ENCODE measurements around the gene RPAP2.
"Not testable (repeated sequence)": the region's sequence is repeated elsewhere in the genome, so short reads cannot be mapped to it uniquely, and the experiment has no call there.

The RPAP2 gene

DNA sequence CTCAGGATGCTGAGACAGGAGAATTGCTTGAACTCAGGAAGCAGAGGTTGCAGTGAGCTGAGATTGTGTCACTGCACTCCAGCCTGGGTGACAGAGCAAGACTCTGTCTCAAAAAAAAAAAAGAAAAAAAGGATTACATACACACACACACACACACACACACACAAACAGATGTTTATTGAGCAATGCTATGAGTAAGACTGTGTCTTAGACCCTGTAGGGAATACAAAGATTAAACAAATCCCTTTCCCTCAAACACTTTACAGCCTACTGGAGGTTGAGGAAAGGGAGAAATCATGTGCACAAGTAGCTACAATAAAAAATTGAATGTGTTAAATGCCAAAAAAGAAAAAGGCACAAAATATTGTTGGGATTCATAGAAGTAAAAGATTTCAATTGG is 58.1 kb downstream of the RPAP2 start:
- no peaks in the 10 kb centered on the region for H3K27me3 ChIP-seq
- no peaks in the 10 kb centered on the region for H3K4me1 ChIP-seq (ENCODE audit: control insufficient read depth in 1 of 2, insufficient read depth in 1 of 2, low read depth in 1 of 2, low read length in 1 of 2)
- H3K27ac ChIP-seq: no peak overlapping the region
- H3K4me3 ChIP-seq (ENCODE audit: low read depth in 1 of 2, low read length in 1 of 2): no peak overlapping the region
- H3K36me3 ChIP-seq: peaks cover 1% of the 10 kb centered on the region
- TF ChIP-seq, protein P1, sequence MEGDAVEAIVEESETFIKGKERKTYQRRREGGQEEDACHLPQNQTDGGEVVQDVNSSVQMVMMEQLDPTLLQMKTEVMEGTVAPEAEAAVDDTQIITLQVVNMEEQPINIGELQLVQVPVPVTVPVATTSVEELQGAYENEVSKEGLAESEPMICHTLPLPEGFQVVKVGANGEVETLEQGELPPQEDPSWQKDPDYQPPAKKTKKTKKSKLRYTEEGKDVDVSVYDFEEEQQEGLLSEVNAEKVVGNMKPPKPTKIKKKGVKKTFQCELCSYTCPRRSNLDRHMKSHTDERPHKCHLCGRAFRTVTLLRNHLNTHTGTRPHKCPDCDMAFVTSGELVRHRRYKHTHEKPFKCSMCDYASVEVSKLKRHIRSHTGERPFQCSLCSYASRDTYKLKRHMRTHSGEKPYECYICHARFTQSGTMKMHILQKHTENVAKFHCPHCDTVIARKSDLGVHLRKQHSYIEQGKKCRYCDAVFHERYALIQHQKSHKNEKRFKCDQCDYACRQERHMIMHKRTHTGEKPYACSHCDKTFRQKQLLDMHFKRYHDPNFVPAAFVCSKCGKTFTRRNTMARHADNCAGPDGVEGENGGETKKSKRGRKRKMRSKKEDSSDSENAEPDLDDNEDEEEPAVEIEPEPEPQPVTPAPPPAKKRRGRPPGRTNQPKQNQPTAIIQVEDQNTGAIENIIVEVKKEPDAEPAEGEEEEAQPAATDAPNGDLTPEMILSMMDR (IDR thresholded peaks at IDR 0.05): no peak
- H3K9me3 ChIP-seq: no peaks in the 10 kb centered on the region

DNA sequence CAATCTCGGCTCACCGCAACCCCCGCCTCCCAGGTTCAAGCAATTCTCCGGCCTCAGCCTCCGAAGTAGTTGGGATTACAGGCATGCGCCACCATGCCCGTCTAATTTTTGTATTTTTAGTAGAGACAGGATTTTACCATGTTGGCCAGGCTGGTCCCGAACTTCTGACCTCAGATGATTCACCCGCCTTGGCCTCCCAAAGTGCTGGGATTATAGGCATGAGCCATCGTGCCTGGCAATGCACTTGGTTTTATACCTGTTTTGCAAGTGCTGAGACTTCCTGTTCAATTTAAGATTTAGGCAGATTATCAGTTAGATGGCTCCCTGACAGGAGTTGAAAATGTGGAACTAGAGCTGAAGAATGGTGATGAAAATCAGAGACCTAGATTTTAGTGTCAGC is 60.5 kb downstream of the RPAP2 start:
- H3K27me3 ChIP-seq; H3K36me3 ChIP-seq; H3K27ac ChIP-seq; H3K9me3 ChIP-seq; H3K4me1 ChIP-seq (ENCODE audit: control insufficient read depth in 1 of 2, insufficient read depth in 1 of 2, low read depth in 1 of 2, low read length in 1 of 2); H3K4me3 ChIP-seq (ENCODE audit: low read depth in 1 of 2, low read length in 1 of 2): not testable (repeated sequence)

DNA sequence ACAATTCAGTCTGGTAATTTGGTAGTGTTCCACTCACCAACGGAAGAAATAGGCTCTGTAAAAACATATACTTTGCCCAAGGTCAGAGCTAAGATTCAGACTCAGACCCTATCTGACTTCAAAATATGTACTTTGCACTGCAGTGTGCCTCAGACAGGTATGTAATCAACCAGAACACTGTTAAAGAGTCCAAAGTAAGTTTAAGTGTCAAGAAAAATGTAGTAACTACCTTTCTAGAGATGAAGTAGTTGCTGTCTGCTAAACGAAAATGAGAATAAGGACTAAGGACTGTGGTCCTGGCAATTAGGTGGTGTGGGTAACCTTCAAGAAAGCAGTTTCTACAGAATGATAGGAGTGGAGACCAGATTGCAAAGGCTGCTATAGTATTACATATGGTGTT is 61.1 kb downstream of the RPAP2 start:
- TF ChIP-seq, protein P1 (IDR thresholded peaks at IDR 0.05): no peak
- Histone ChIP-seq H3K4me1 (ENCODE audit: control insufficient read depth in 1 of 2, insufficient read depth in 1 of 2, low read depth in 1 of 2, low read length in 1 of 2) (no peaks in the 10 kb centered on the region), H3K4me3 (ENCODE audit: low read depth in 1 of 2, low read length in 1 of 2) (no peak overlapping the region), H3K27ac (no peak overlapping the region), H3K27me3 (no peaks in the 10 kb centered on the region), H3K9me3 (no peaks in the 10 kb centered on the region), H3K36me3 (no peaks in the 10 kb centered on the region)

DNA sequence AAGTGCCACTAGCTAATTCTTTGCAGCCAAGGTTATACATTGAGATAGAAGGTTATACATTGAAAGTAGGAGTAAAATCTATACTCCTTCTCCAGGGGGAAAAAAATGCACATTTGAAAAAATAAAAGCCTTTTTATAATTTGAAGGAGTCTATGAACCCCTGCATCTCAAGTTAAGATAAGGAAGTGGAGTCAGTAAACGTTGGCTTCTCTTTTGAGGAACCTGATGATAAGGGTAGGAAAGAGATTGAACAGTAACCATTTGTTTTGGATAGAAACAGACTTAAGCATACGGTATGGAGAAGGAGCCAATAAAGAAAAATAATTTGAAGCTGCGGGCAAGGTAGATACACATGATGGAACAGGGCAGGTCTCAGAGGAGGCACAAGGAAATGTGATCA is 64.1 kb downstream of the RPAP2 start:
- Histone ChIP-seq H3K9me3 (no peaks in the 10 kb centered on the region), H3K36me3 (no peaks in the 10 kb centered on the region), H3K4me1 (ENCODE audit: control insufficient read depth in 1 of 2, insufficient read depth in 1 of 2, low read depth in 1 of 2, low read length in 1 of 2) (no peaks in the 10 kb centered on the region), H3K27ac (no peak overlapping the region), H3K27me3 (no peaks in the 10 kb centered on the region), H3K4me3 (ENCODE audit: low read depth in 1 of 2, low read length in 1 of 2) (no peak overlapping the region)
- TF ChIP-seq, protein P1 (IDR thresholded peaks at IDR 0.05): no peak

DNA sequence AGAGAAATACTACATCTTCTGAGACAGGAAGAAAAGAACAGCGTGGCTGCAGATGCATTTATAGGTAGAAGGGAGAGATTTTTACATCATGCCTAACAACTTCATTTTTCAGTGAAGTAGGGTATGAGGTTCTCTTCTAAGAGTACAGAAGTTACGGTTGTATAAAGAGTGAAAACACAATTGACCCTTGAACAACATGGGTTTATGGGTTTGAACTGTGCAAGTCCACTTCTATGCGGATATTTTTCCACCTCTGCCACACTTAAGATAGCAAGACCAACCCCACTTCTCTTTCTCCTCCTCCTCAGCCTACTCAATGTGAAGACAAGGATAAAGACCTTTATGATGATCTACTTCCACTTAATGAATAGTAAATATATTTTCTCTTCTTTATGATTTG is 64.5 kb downstream of the RPAP2 start:
- Histone ChIP-seq H3K4me1 (ENCODE audit: control insufficient read depth in 1 of 2, insufficient read depth in 1 of 2, low read depth in 1 of 2, low read length in 1 of 2) (no peaks in the 10 kb centered on the region), H3K9me3 (no peaks in the 10 kb centered on the region), H3K36me3 (no peaks in the 10 kb centered on the region), H3K27me3 (no peaks in the 10 kb centered on the region), H3K27ac (no peak overlapping the region), H3K4me3 (ENCODE audit: low read depth in 1 of 2, low read length in 1 of 2) (no peak overlapping the region)
- TF ChIP-seq, protein P1 (IDR thresholded peaks at IDR 0.05): no peak

DNA sequence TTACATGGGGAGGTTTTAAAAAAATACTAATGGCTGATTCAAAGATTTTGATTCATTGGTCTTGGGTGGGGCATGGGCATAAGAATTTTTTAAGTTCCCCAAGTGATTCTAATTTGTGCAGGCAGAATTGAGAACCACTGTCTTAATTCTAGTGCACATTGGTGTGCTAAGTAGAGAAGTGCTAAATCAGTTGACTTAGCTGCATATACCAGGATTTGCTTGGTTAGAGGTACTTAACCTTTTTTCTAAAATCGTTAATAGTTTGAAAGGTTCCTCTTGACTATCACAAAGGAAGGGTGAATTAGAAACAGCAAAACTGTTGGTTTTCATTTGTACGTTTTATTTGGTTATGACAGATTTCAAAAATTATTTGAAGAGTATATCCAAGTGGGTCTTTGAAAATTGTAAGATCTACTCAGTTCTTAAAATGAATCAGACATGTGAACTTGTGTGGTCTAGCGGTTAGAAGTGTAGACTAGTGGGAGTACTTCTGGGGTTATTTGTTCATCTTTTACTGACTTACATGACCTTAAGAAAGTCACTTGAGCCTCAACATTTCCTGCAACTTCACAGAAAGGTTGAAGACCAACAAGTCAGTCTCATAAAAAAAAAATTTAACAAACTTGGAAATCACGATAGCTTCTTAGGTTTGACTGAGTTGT is 66.7 kb downstream of the RPAP2 start:
- no peaks in the 10 kb centered on the region for H3K9me3 ChIP-seq
- TF ChIP-seq, protein P1 (IDR thresholded peaks at IDR 0.05): no peak
- no peak overlapping the region for H3K27ac ChIP-seq

More for the DNA sequence above, 66.7 kb downstream of the RPAP2 start:
- H3K27me3 ChIP-seq: no peaks in the 10 kb centered on the region
- H3K4me1 ChIP-seq (ENCODE audit: control insufficient read depth in 1 of 2, insufficient read depth in 1 of 2, low read depth in 1 of 2, low read length in 1 of 2): no peaks in the 10 kb centered on the region
- H3K4me3 ChIP-seq (ENCODE audit: low read depth in 1 of 2, low read length in 1 of 2): no peak overlapping the region
- H3K36me3 ChIP-seq: no peaks in the 10 kb centered on the region
